CD4-positive, alpha-beta T cell (primary cell): Measurements from ENCODE around the gene ACAD11. TPM values are rescaled to one million over a fixed set of nuclear protein-coding genes. Genes with fewer than 3 reads are reported as not detected.

Experiments
- ATAC-seq: fragments of 200-7000 bp; cut with Tn5 transposase; one replicate; pipeline ENCODE4 v1.10.0; 2022; ENCODE audit warnings: mild to moderate bottlenecking; ENCODE audit not compliant: poor library complexity
- CTCF ChIA-PET: fragments of 350-600 bp; sonication (Branson Sonifier 250); formaldehyde crosslinking; loops from one replicate; lab custom pipeline; 2021; ENCODE audit warnings: antibody characterized with exemption, inconsistent platforms; lab: Charles Lee
- POLR2A ChIA-PET: fragments of 350-600 bp; sonication (Branson Sonifier 250); formaldehyde crosslinking; loops from one replicate; lab custom pipeline; 2021; ENCODE audit warnings: antibody characterized with exemption, inconsistent platforms; lab: Charles Lee
- DNase-seq, 14 experiments: peaks; one replicate each; pipeline ENCODE4 v3.0.0-alpha.2; 2013 to 2020; ENCODE audit warnings: mixed read lengths in 2 of 14
- H3K27ac ChIP-seq, 2 donors: one replicate each; pipeline versions ENCODE4 v1.5.1 to v1.7.0; 2013; ENCODE audit warnings: low read length in 2 of 2, low read depth in 1 of 2, mild to moderate bottlenecking in 1 of 2
- H3K27me3 ChIP-seq, 2 experiments: 1 replicate in 1 of 2; 2 replicates in 1 of 2; pipeline versions ENCODE4 v1.6.1 to v1.7.0; 2013; ENCODE audit warnings: low read length in 2 of 2, control low read depth in 1 of 2, mild to moderate bottlenecking in 1 of 2, moderate library complexity in 1 of 2; ENCODE audit not compliant: insufficient read depth in 2 of 2, control insufficient read depth in 1 of 2
- H3K36me3 ChIP-seq: one replicate; pipeline ENCODE4 v1.6.1; 2013; ENCODE audit warnings: low read length, control low read depth; ENCODE audit not compliant: insufficient read depth
- H3K4me1 ChIP-seq: one replicate; pipeline ENCODE4 v1.6.1; 2013; ENCODE audit warnings: low read length, control low read depth; ENCODE audit not compliant: insufficient read depth
- H3K4me3 ChIP-seq: one replicate; pipeline ENCODE4 v1.5.1; 2013; ENCODE audit warnings: mild to moderate bottlenecking, low read length, moderate library complexity
- H3K9me3 ChIP-seq, 2 experiments: 1 replicate in 1 of 2; 2 replicates in 1 of 2; pipeline versions ENCODE4 v1.6.1 to v1.7.0; 2013; ENCODE audit warnings: low read length in 2 of 2, mild to moderate bottlenecking in 2 of 2, control low read depth in 1 of 2, moderate library complexity in 1 of 2; ENCODE audit not compliant: control insufficient read depth in 1 of 2, insufficient read depth in 1 of 2
- H3K27ac Mint-ChIP-seq: one replicate; pipeline ENCODE4 v1.8.0; 2020; ENCODE audit warnings: mixed read lengths
- H3K27me3 Mint-ChIP-seq: one replicate; pipeline ENCODE4 v1.8.0; 2021; ENCODE audit warnings: mixed read lengths
- H3K36me3 Mint-ChIP-seq: one replicate; pipeline ENCODE4 v1.8.0; 2021; ENCODE audit warnings: low read depth, mixed read lengths
- H3K4me1 Mint-ChIP-seq: one replicate; pipeline ENCODE4 v1.8.0; 2021; ENCODE audit warnings: low read depth, mixed read lengths
- H3K4me3 Mint-ChIP-seq: one replicate; pipeline ENCODE4 v1.8.0; 2020; ENCODE audit warnings: mild to moderate bottlenecking, mixed read lengths
- H3K9me3 Mint-ChIP-seq: one replicate; pipeline ENCODE4 v1.8.0; 2020; ENCODE audit warnings: mixed read lengths
- intact Hi-C, 2 experiments: fragments of 100-400 bp; cut with DNase I in 1 of 2; cut with micrococcal nuclease in 1 of 2; formaldehyde crosslinking; loops; one replicate each; pipeline versions ENCODE4 v1.15.1 to v1.9.0; 2023 to 2025; cut with DNase I, micrococcal nuclease
- total RNA-seq, 174 experiments: library from RNA in 2 of 174; stranded (reverse) in 2 of 174; gene quantifications; one replicate each; pipeline ENCODE4 v1.2.3 and lab custom pipeline; 2021 to 2026
- TF ChIP-seq, protein P1 (sequence below): fragments of 200-600 bp; IDR thresholded peaks from one replicate; pipeline ENCODE4 v1.8.0; 2022; ENCODE audit warnings: antibody characterized with exemption, mild to moderate bottlenecking

Gene ACAD11
- total RNA-seq, 2 experiments from 2014 or later, result 26.6 to 27.9 TPM

DNA sequence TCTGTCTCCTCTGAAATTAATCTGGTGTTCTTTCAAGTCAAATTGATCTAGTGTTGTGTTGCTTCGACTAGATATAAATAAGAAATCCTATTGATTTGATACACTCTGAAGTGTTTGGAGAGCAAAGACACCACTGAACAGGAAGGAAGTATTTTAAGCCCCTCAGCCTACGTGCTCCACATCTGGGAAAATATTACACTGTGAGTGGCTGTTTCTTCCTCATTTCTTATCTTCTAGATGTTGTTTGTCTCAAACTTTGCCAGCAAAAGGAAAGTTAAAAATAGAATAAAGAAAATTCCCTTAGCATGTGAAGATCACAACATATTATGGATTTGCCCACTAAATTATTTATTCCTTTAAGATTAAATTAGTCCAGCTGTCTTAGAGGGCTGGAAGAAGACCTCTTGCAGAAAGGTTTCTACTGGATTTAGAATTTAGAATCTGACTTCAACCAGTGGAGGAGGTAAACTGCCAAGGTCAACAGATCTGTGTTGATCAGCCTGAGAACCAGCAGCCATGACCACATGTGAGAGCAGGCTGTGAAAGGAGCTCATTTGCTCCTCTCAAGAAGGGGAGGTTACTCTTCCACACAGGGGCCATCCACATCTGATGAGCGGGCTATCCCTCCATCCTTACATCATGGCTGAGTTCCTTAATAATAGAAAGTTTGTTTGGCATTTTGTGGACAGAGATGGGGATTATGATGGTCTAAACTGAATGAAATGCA, 108.9 kb downstream of the ACAD11 start:
- no peak overlapping the region for H3K27ac ChIP-seq

DNA sequence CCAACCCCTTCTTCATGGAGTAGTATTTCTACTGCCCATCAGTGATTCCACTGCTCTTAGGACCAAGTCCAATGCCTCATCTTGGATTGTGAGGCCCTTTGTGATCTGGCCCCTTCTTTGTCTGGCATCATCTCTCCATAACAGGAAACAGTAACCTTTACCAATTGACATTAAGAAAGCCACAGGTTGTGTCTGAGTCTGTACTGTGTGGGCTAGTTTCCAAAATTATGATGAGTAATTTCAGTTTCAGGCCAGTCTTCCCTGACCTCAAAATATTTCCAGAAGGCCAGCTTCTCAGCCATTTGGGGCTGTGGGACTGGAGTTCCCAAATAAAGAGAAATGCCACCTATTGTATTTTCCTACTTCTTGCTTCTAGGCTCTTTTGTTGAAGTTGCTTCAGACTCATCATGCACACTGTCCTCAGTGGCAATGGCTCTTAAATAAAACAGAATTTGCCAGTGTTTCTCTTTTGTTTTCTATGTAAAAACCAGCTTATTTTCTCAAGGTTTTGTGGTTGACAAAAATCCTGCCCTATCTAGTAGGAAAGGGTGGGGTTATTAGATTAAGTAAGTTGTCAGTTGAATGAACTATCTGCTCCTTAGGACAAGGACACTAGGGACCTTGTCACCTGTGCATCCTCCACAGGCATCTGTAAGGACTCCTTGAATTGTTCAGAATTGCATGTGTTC, 109.6 kb downstream of the ACAD11 start:
- peaks cover 21% of the 10 kb centered on the region for H3K4me1 Mint-ChIP-seq
- H3K9me3 Mint-ChIP-seq, result no peaks in the 10 kb centered on the region
- Histone ChIP-seq H3K4me3 (no peak overlapping the region), H3K9me3 (no peaks in the 10 kb centered on the region), H3K36me3 (no peaks in the 10 kb centered on the region), H3K27me3 (no peaks in the 10 kb centered on the region), H3K4me1 (no peaks in the 10 kb centered on the region), H3K27ac (no peak overlapping the region)
- DNase-seq (no peak), ATAC-seq (no peak)
- no peaks in the 10 kb centered on the region for H3K27me3 Mint-ChIP-seq
- TF ChIP-seq, protein P1, sequence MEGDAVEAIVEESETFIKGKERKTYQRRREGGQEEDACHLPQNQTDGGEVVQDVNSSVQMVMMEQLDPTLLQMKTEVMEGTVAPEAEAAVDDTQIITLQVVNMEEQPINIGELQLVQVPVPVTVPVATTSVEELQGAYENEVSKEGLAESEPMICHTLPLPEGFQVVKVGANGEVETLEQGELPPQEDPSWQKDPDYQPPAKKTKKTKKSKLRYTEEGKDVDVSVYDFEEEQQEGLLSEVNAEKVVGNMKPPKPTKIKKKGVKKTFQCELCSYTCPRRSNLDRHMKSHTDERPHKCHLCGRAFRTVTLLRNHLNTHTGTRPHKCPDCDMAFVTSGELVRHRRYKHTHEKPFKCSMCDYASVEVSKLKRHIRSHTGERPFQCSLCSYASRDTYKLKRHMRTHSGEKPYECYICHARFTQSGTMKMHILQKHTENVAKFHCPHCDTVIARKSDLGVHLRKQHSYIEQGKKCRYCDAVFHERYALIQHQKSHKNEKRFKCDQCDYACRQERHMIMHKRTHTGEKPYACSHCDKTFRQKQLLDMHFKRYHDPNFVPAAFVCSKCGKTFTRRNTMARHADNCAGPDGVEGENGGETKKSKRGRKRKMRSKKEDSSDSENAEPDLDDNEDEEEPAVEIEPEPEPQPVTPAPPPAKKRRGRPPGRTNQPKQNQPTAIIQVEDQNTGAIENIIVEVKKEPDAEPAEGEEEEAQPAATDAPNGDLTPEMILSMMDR, result no peak
- H3K4me3 Mint-ChIP-seq, result no peak overlapping the region
- CTCF ChIA-PET, result no interaction called here
- intact Hi-C loops, result no loop called here
- POLR2A ChIA-PET, result no interaction called here
- H3K27ac Mint-ChIP-seq, result peak overlapping the region; percentile 55
- H3K36me3 Mint-ChIP-seq, result no peaks in the 10 kb centered on the region

More for the DNA sequence above, 108.9 kb downstream of the ACAD11 start:
- Histone ChIP-seq H3K27me3 (no peaks in the 10 kb centered on the region), H3K4me1 (no peaks in the 10 kb centered on the region), H3K9me3 (no peaks in the 10 kb centered on the region), H3K36me3 (no peaks in the 10 kb centered on the region), H3K4me3 (no peak overlapping the region)
- H3K27ac Mint-ChIP-seq, result peak overlapping the region; percentile 55
- DNase-seq, result no peak
- no peak for ATAC-seq
- TF ChIP-seq, protein P1, result no peak
- POLR2A ChIA-PET, result no interaction called here
- H3K4me3 Mint-ChIP-seq, result no peak overlapping the region
- H3K27me3 Mint-ChIP-seq, result no peaks in the 10 kb centered on the region
- intact Hi-C loops, result no loop called here
- peaks cover 21% of the 10 kb centered on the region for H3K4me1 Mint-ChIP-seq
- no peaks in the 10 kb centered on the region for H3K9me3 Mint-ChIP-seq
- no peaks in the 10 kb centered on the region for H3K36me3 Mint-ChIP-seq
- CTCF ChIA-PET, result no interaction called here

DNA sequence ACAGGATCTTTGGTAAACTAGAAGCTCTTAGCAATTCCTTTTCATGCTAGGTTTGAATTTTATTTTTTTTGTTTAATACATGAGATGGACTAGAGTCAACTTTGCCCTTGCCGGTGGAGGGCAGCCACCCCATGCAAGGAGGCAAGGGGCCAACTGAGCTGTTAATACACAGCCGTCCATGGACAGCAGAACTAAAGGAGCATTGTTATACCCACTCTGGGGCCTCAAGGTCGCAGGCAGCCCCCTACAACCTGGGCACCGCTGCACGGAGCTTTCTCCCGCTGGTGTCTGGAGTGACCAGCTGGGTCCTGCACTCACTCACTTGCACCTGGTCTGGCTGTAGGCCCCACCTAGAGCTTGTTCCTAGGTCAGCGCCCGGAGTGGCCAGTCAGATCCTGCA, 110.4 kb downstream of the ACAD11 start:
- Histone ChIP-seq H3K9me3 (no peaks in the 10 kb centered on the region), H3K4me1 (no peaks in the 10 kb centered on the region), H3K27ac (no peak overlapping the region), H3K4me3 (no peak overlapping the region), H3K36me3 (no peaks in the 10 kb centered on the region), H3K27me3 (no peaks in the 10 kb centered on the region)
- no peaks in the 10 kb centered on the region for H3K36me3 Mint-ChIP-seq
- TF ChIP-seq, protein P1, result no peak
- ChIA-PET CTCF (no interaction called here), POLR2A (no interaction called here)
- peaks cover 21% of the 10 kb centered on the region for H3K4me1 Mint-ChIP-seq
- no peak overlapping the region for H3K27ac Mint-ChIP-seq
- no peaks in the 10 kb centered on the region for H3K27me3 Mint-ChIP-seq
- DNase-seq (no peak), ATAC-seq (no peak)
- H3K9me3 Mint-ChIP-seq, result no peaks in the 10 kb centered on the region
- intact Hi-C loops, result no loop called here
- H3K4me3 Mint-ChIP-seq, result no peak overlapping the region
